SU-DHL-6 (cell line): ENCODE data around the gene MAP2K2.
"Not testable (repeated sequence)": the region's sequence is repeated elsewhere in the genome, so short reads cannot be mapped to it uniquely, and the experiment has no call there.

ENCODE experiments used
- H2AFZ ChIP-seq: fragments of 200-600 bp; sonication (generic); 2 replicates; pipeline ENCODE4 v1.6.1; 2014; ENCODE audit warnings: low read depth, mild to moderate bottlenecking, moderate library complexity, mixed read lengths, antibody characterized with exemption, low read length; ENCODE audit not compliant: severe bottlenecking
- H3F3A ChIP-seq: fragments of 200-600 bp; shearing (Covaris generic); 2 replicates; pipeline ENCODE4 v1.6.0; 2016; ENCODE audit warnings: antibody characterized with exemption, mild to moderate bottlenecking; ENCODE audit not compliant: insufficient read depth
- H3K27ac ChIP-seq: fragments of 200-600 bp; sonication (generic); 2 replicates; pipeline ENCODE4 v1.5.1; 2016; ENCODE audit warnings: low read depth, mild to moderate bottlenecking, low read length, moderate library complexity, mixed read lengths
- H3K27me3 ChIP-seq: fragments of 200-600 bp; sonication (generic), shearing (Covaris generic); 2 replicates; pipeline ENCODE4 v1.6.0; 2014; ENCODE audit warnings: mild to moderate bottlenecking, low read length
- H3K36me3 ChIP-seq: fragments of 200-600 bp; sonication (generic); 2 replicates; pipeline ENCODE4 v1.6.1; 2014; ENCODE audit warnings: mild to moderate bottlenecking, low read length, mixed read lengths
- H3K4me2 ChIP-seq: fragments of 300-600, 200-600 bp; shearing (Covaris generic), sonication (generic); 2 replicates; pipeline ENCODE4 v1.6.0; 2014; ENCODE audit warnings: low read length, low read depth, mild to moderate bottlenecking; ENCODE audit not compliant: poor library complexity, severe bottlenecking
- H3K4me3 ChIP-seq: fragments of 200-600 bp; sonication (generic); 2 replicates; pipeline ENCODE4 v1.5.1; 2014; ENCODE audit warnings: antibody characterized with exemption, low read length, mild to moderate bottlenecking, mixed read lengths; ENCODE audit not compliant: insufficient read depth, poor library complexity, severe bottlenecking
- H3K79me2 ChIP-seq: fragments of 200-600 bp; sonication (generic); 2 replicates; pipeline ENCODE4 v1.6.1; 2014; ENCODE audit warnings: mild to moderate bottlenecking, low read length, moderate library complexity; ENCODE audit not compliant: insufficient read depth
- H3K9ac ChIP-seq: fragments of 200-600 bp; sonication (generic); 2 replicates; pipeline ENCODE4 v1.7.0; 2014; ENCODE audit warnings: mild to moderate bottlenecking, low read length
- H3K9me2 ChIP-seq: fragments of 200-600 bp; sonication (generic); replicated peaks from 2 replicates; pipeline ENCODE4 v1.6.1; 2014; ENCODE audit warnings: low read length; ENCODE audit not compliant: insufficient read depth
- H3K9me3 ChIP-seq: fragments of 200-600 bp; sonication (generic); 2 replicates; pipeline ENCODE4 v1.6.1; 2014; ENCODE audit warnings: low read length, mixed read lengths; ENCODE audit not compliant: insufficient read depth
- H4K20me1 ChIP-seq: fragments of 200-600 bp; sonication (generic); 2 replicates; pipeline ENCODE4 v1.6.1; 2014; ENCODE audit warnings: low read depth, mild to moderate bottlenecking, antibody characterized with exemption, low read length, moderate library complexity, mixed read lengths
- EZH2phosphoT487 ChIP-seq: fragments of 200-600 bp; sonication (generic), shearing (Covaris generic); conservative IDR thresholded peaks from 2 replicates; pipeline ENCODE4 v1.6.1; 2018; ENCODE audit warnings: mild to moderate bottlenecking, antibody characterized with exemption, low read length, moderate library complexity, mixed read lengths
- TF ChIP-seq, protein P1 (sequence below): fragments of 200-600 bp; sonication (generic); IDR thresholded peaks from one replicate; pipeline ENCODE4 v1.5.1; 2017; ENCODE audit warnings: antibody characterized with exemption, mild to moderate bottlenecking, low read length, moderate library complexity; ENCODE audit not compliant: insufficient read depth, poor library complexity, severe bottlenecking

The MAP2K2 gene

DNA sequence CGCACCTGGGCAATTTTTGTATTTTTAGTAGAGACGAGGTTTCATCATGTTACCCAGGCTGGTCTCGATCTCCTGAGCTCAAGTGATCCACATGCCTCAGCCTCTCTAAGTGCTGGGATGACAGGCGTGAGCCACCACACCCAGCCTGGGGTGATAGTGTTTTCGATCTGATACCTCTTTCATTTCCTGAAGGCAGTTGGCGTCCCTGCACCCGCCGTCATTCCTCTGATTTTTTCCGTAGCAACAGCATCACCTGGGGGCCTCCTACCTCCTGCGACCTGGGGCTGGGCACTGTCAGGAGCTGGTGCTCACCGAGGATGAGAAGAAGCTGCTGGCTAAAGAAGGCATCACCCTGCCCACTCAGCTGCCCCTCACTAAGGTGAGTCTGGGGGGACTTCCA, 40.3 kb upstream of the MAP2K2 start:
- Histone ChIP-seq H3K9me2 (no peaks in the 10 kb centered on the region), H3K4me3 (no peak overlapping the region), H3K27ac (no peak overlapping the region), H3K36me3 (no peaks in the 10 kb centered on the region), H2AFZ (no peak overlapping the region), H3K4me2 (no peak overlapping the region), H3K9ac (no peak overlapping the region), H3F3A (no peaks in the 10 kb centered on the region), H3K79me2 (no peaks in the 10 kb centered on the region), H3K9me3 (no peaks in the 10 kb centered on the region), H4K20me1 (no peaks in the 10 kb centered on the region), H3K27me3 (no peaks in the 10 kb centered on the region)
- no peak for TF ChIP-seq EZH2phosphoT487
- TF ChIP-seq, protein P1, sequence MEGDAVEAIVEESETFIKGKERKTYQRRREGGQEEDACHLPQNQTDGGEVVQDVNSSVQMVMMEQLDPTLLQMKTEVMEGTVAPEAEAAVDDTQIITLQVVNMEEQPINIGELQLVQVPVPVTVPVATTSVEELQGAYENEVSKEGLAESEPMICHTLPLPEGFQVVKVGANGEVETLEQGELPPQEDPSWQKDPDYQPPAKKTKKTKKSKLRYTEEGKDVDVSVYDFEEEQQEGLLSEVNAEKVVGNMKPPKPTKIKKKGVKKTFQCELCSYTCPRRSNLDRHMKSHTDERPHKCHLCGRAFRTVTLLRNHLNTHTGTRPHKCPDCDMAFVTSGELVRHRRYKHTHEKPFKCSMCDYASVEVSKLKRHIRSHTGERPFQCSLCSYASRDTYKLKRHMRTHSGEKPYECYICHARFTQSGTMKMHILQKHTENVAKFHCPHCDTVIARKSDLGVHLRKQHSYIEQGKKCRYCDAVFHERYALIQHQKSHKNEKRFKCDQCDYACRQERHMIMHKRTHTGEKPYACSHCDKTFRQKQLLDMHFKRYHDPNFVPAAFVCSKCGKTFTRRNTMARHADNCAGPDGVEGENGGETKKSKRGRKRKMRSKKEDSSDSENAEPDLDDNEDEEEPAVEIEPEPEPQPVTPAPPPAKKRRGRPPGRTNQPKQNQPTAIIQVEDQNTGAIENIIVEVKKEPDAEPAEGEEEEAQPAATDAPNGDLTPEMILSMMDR: no peak

GRCh38 chr19:4161415-4162077, 37.6 kb upstream of the MAP2K2 start:
- Histone ChIP-seq H3K9ac (no peak overlapping the region), H3K9me3 (no peaks in the 10 kb centered on the region), H3K4me3 (no peak overlapping the region), H3K27me3 (no peaks in the 10 kb centered on the region), H3K9me2 (no peaks in the 10 kb centered on the region), H3F3A (no peaks in the 10 kb centered on the region), H3K27ac (no peak overlapping the region), H3K36me3 (no peaks in the 10 kb centered on the region), H2AFZ (no peak overlapping the region), H4K20me1 (no peaks in the 10 kb centered on the region), H3K4me2 (no peak overlapping the region), H3K79me2 (no peaks in the 10 kb centered on the region)
- TF ChIP-seq EZH2phosphoT487: no peak

DNA sequence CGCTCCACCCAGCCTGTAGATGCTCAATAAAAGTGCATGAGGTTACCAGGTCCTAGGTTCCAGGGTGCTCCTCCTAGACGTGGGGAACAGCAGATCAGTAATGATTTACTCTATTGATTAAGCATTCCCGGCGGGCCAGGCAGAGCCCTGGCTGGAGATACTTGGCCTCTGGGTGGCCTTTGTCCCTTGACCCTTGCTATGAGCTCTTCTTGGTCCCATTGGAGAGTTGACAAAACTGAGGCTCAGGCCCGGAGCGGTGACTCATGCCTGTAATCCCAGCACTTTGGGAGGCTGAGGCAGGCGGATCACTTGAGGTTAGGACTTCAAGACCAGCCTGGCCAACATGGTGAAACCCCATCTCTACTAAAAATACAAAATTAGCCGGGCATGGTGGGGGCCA, 34.0 kb upstream of the MAP2K2 start:
- H3K9me2 ChIP-seq, H3K9me3 ChIP-seq, H3K9ac ChIP-seq: not testable (repeated sequence)

GRCh38 chr19:4157164-4157563, 33.2 kb upstream of the MAP2K2 start:
- Histone ChIP-seq H3K9me2 (no peaks in the 10 kb centered on the region), H3K9ac (no peak overlapping the region), H3K36me3 (no peaks in the 10 kb centered on the region), H3K27ac (no peak overlapping the region), H4K20me1 (no peaks in the 10 kb centered on the region), H2AFZ (no peak overlapping the region), H3K9me3 (no peaks in the 10 kb centered on the region), H3K4me3 (no peak overlapping the region), H3K79me2 (no peaks in the 10 kb centered on the region), H3K27me3 (no peaks in the 10 kb centered on the region), H3K4me2 (no peak overlapping the region), H3F3A (no peaks in the 10 kb centered on the region)
- no peak for TF ChIP-seq EZH2phosphoT487
- TF ChIP-seq, protein P1: no peak

More for the DNA sequence above, 34.0 kb upstream of the MAP2K2 start:
- H3K4me3 ChIP-seq, H3K27me3 ChIP-seq, H3K79me2 ChIP-seq, H4K20me1 ChIP-seq, H3F3A ChIP-seq, H3K36me3 ChIP-seq, H2AFZ ChIP-seq, H3K27ac ChIP-seq, H3K4me2 ChIP-seq: not testable (repeated sequence)
